ENCODE data around the gene NFU1. TPM values are rescaled to one million over a fixed set of nuclear protein-coding genes. Genes with fewer than 3 reads are reported as not detected.

The NFU1 gene
- 21.3 TPM for total RNA-seq
- 10 to 100 TPM; 71.7 to 99.3 (median 79.1) TPM for polyA plus RNA-seq

DNA sequence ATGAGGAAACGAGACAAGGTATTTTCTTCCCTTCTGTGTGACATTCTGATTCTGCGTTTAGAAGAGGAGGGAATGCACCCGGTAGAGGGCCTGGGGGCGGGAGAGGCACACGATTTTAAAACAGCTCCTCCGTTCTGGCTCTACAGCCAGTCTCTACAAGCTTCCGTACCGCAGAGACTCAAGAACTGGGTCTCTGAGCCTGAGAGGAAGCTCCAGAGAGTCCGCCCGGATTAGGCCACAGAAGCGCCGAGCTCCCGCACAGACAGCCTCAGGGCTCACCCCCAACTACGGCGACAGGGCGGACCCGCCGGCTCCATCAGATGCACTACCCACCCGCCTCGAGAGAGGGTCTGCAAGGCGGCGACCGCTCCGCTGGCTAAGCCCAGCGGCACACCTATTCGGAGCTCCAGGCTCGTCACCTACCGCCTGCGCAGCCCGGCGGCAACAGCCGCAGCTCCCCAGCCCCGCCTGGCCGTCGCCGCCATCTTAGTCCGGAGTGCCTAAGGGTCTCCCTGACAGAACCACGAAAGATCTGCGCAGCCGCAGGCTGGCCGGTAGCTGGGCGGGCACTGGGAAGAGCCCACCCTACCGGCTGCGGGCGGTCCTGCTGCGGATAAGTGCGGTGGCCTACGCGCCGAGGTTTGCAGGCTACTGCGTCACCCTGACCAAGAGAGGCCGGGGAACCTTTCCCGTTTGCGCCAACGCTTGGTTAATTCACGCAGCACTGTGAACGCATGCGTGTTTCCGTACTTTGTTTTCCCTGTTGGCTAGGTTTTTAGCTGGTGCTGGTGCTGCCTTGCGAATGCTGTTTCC lies at the start of gene NFU1:
NFU1 (minus strand) TSS at position 498 of the 813 bp plus-strand sequence; CDS start at position 485, 13 bp downstream.
- Mint-ChIP-seq H3K4me3 (peak within 1 kb of the TSS; percentile 93 to 99 (median 98)), H3K36me3 (peaks cover 3% of the 10 kb centered on the region), H3K9me3 (peaks cover 0 to 3% (median 0%) of the 10 kb centered on the region in 7 donors), H3K27me3 (peaks cover 8% of the 10 kb centered on the region), H3K4me1 (peaks cover 11 to 53% (median 38%) of the 10 kb centered on the region in 4 donors), H3K27ac (peak within 1 kb of the TSS; percentile 97 to 100 (median 99))
- peaks cover 25% of the 10 kb centered on the region for H3K4me1 ChIP-seq (ENCODE audit: control insufficient read depth, insufficient read depth, low read length, poor library complexity, severe bottlenecking)
- no peaks in the 10 kb centered on the region for H3K27me3 ChIP-seq (ENCODE audit: control insufficient read depth, insufficient read depth, low read length)
- peak within 1 kb of the TSS; percentile 91 for H3K27ac ChIP-seq (ENCODE audit: insufficient read depth, low read length, poor library complexity, severe bottlenecking)
- DNase-seq (peak; percentile 79 to 93 (median 84)), ATAC-seq (ENCODE audit: low read depth in 2 of 2) (peak; percentile 82 to 83)
- no peaks in the 10 kb centered on the region for H3K36me3 ChIP-seq (ENCODE audit: control insufficient read depth, insufficient read depth, low read length)
- no peaks in the 10 kb centered on the region for H3K9me3 ChIP-seq (ENCODE audit: control insufficient read depth in 2 of 2, low read length in 2 of 2)
- H3K4me3 ChIP-seq (ENCODE audit: low read depth, low read length): peak within 1 kb of the TSS; percentile 92

DNA sequence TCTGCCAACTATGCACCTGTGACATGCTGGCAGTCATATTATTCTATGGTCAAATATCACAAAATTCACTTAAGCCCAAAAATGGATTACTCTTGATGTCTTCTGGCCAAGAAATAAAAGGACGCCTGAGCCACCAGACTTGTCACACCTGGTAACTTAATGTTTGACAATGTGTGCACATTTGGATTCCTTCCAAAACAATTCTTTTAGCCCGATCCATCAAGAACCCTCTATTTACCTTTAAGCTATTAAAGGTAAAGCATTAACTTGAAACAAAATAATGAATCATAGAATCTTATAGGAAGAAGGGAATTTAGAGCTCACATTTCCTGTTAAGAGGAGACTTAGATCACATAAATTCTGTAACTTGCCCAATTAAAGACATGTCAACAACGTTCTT lies 46.5 kb upstream of the NFU1 start:
- Histone ChIP-seq H3K27me3 (ENCODE audit: control insufficient read depth, insufficient read depth, low read length) (no peaks in the 10 kb centered on the region), H3K9me3 (ENCODE audit: control insufficient read depth in 2 of 2, low read length in 2 of 2) (no peaks in the 10 kb centered on the region), H3K4me3 (ENCODE audit: low read depth, low read length) (no peak overlapping the region), H3K36me3 (ENCODE audit: control insufficient read depth, insufficient read depth, low read length) (peaks cover 61% of the 10 kb centered on the region), H3K4me1 (ENCODE audit: control insufficient read depth, insufficient read depth, low read length, poor library complexity, severe bottlenecking) (peaks cover 2% of the 10 kb centered on the region), H3K27ac (ENCODE audit: insufficient read depth, low read length, poor library complexity, severe bottlenecking) (no peak overlapping the region)
- Mint-ChIP-seq H3K4me1 (peaks cover 20 to 29% (median 22%) of the 10 kb centered on the region in 4 donors), H3K27me3 (no peaks in the 10 kb centered on the region), H3K4me3 (no peak overlapping the region), H3K27ac (peak overlapping the region in 2 of 3 donors; percentile 15 to 68), H3K36me3 (peaks cover 48% of the 10 kb centered on the region), H3K9me3 (peaks cover 0 to 2% (median 0%) of the 10 kb centered on the region in 7 donors)
- ATAC-seq (ENCODE audit: low read depth in 2 of 2) (no peak), DNase-seq (no peak)

DNA sequence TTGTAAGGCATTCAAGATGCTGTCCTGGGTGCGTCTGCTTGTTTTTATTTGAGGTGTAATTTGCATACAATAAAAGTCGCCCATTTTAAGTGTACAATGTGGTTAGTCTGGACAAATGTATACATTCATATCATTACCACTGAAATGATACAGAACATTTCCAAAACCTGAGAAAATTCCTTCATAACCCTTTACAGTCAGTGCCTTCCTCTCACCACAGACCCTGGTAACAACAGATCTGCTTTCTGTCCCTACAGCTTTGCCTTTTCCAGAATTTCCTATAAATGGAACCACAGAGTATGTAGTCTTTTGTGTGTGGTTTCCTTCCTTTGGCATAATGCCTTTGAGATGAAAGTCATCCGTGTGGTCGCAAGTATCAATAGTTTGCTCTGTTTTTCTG lies 45.8 kb upstream of the NFU1 start:
- Mint-ChIP-seq H3K27ac (peak overlapping the region in 2 of 3 donors; percentile 15 to 68), H3K36me3 (peaks cover 44% of the 10 kb centered on the region), H3K4me3 (no peak overlapping the region), H3K4me1 (peaks cover 16 to 33% (median 25%) of the 10 kb centered on the region in 4 donors), H3K27me3 (no peaks in the 10 kb centered on the region), H3K9me3 (no peaks in the 10 kb centered on the region)
- peaks cover 57% of the 10 kb centered on the region for H3K36me3 ChIP-seq (ENCODE audit: control insufficient read depth, insufficient read depth, low read length)
- no peak for DNase-seq
- peaks cover 4% of the 10 kb centered on the region for H3K4me1 ChIP-seq (ENCODE audit: control insufficient read depth, insufficient read depth, low read length, poor library complexity, severe bottlenecking)
- no peaks in the 10 kb centered on the region for H3K9me3 ChIP-seq (ENCODE audit: control insufficient read depth in 2 of 2, low read length in 2 of 2)
- no peak for ATAC-seq (ENCODE audit: low read depth in 2 of 2)
- no peak overlapping the region for H3K4me3 ChIP-seq (ENCODE audit: low read depth, low read length)
- no peaks in the 10 kb centered on the region for H3K27me3 ChIP-seq (ENCODE audit: control insufficient read depth, insufficient read depth, low read length)
- H3K27ac ChIP-seq (ENCODE audit: insufficient read depth, low read length, poor library complexity, severe bottlenecking): no peak overlapping the region

DNA sequence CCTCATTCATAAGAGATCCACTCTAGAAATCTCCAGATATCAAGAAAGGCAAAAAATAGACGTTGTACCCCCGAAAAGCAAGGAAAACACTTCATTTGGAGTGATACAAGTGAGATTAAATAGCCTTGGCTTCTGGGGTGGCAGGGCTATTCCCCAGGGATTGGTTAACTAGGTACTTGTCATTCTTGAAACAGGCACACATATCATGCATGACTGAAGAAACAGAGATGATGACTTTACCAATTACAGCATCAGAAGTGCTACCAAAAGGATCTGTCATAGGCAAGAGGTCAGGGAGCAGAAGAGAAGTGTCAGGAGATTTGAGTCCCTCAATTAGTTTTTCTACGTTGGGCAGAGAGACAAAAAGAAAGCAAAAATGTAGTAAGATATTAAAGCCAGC lies 45.2 kb upstream of the NFU1 start:
- H3K9me3 Mint-ChIP-seq: no peaks in the 10 kb centered on the region
- no peak for ATAC-seq (ENCODE audit: low read depth in 2 of 2)
- peaks cover 42% of the 10 kb centered on the region for H3K36me3 Mint-ChIP-seq
- no peak overlapping the region for H3K4me3 Mint-ChIP-seq
- no peaks in the 10 kb centered on the region for H3K9me3 ChIP-seq (ENCODE audit: control insufficient read depth in 2 of 2, low read length in 2 of 2)
- peaks cover 58% of the 10 kb centered on the region for H3K36me3 ChIP-seq (ENCODE audit: control insufficient read depth, insufficient read depth, low read length)
- H3K27me3 ChIP-seq (ENCODE audit: control insufficient read depth, insufficient read depth, low read length): no peaks in the 10 kb centered on the region
- peak overlapping the region in 2 of 3 donors; percentile 15 to 40 for H3K27ac Mint-ChIP-seq
- H3K4me3 ChIP-seq (ENCODE audit: low read depth, low read length): no peak overlapping the region
- peaks cover 9% of the 10 kb centered on the region for H3K4me1 ChIP-seq (ENCODE audit: control insufficient read depth, insufficient read depth, low read length, poor library complexity, severe bottlenecking)
- peaks cover 22 to 38% (median 30%) of the 10 kb centered on the region in 4 donors for H3K4me1 Mint-ChIP-seq
- H3K27me3 Mint-ChIP-seq: no peaks in the 10 kb centered on the region
- H3K27ac ChIP-seq (ENCODE audit: insufficient read depth, low read length, poor library complexity, severe bottlenecking): no peak overlapping the region
- no peak for DNase-seq

DNA sequence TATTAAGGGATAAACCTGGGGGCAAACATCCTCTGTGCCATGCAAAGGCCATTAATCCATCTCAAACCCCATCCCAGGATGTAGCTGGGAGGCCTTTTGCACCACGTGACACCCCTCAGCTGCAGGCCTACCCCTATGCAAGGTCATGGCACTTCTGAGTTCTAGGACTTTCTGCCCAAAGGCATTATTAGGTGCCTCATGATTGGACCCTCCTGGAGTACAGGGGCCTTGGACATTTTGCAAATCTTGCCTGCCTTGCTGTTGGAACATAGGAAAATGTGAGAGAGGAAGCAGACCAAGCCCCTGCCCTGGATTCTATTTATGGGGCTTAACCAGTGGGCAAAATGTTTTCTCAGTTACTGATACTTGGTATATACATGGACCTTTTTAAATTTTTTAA lies 44.2 kb upstream of the NFU1 start:
- peaks cover 42% of the 10 kb centered on the region for H3K36me3 Mint-ChIP-seq
- peaks cover 32 to 43% (median 34%) of the 10 kb centered on the region in 4 donors for H3K4me1 Mint-ChIP-seq
- H3K27ac Mint-ChIP-seq: peak overlapping the region in 1 of 3 donors; percentile 39

DNA sequence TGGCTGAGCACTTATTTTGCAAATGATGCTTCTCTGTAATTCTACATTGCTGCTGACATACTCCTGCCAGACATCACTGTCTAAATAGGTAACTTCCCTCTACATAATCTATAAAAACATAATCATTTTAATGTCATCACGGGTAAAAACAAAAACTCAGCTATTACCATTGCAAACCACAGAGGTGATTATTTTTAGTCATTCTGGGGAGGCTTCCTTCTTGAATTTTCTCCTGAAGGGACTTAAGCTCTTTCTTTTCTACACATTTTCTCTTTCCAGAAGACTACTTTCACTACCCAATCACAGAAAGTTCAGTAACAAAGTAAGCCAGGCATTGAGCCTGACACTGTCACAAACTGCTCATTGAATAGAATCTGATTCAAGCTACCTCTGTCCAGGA lies 40.4 kb upstream of the NFU1 start:
- DNase-seq: peak in 1 of 3 donors; percentile 32

More for the DNA sequence above, 44.2 kb upstream of the NFU1 start:
- Histone ChIP-seq H3K9me3 (ENCODE audit: control insufficient read depth in 2 of 2, low read length in 2 of 2) (no peaks in the 10 kb centered on the region), H3K4me3 (ENCODE audit: low read depth, low read length) (no peak overlapping the region), H3K27me3 (ENCODE audit: control insufficient read depth, insufficient read depth, low read length) (no peaks in the 10 kb centered on the region), H3K36me3 (ENCODE audit: control insufficient read depth, insufficient read depth, low read length) (peaks cover 50% of the 10 kb centered on the region), H3K27ac (ENCODE audit: insufficient read depth, low read length, poor library complexity, severe bottlenecking) (no peak overlapping the region), H3K4me1 (ENCODE audit: control insufficient read depth, insufficient read depth, low read length, poor library complexity, severe bottlenecking) (peaks cover 12% of the 10 kb centered on the region)
- no peak for DNase-seq
- Mint-ChIP-seq H3K4me3 (no peak overlapping the region), H3K27me3 (no peaks in the 10 kb centered on the region), H3K9me3 (no peaks in the 10 kb centered on the region)
- ATAC-seq (ENCODE audit: low read depth in 2 of 2): no peak

DNA sequence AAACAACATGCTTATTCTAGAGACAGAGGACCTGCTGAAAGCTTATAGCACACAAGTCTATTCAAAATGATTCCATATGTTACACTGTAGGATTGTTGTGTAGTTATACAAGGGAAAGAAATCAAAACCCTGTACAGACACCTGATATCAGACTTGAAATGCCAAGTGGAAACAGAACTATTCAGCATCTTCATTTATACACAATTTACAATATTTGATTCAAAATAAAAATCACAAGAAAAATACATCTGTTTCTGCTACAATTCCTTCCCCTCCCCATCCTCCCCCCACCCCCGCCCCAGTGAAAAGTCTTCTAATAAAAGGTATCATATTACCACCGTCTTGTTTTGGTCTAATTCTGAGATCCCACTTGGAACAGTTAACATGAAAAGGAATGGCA lies 37.5 kb upstream of the NFU1 start:
- peaks cover 60% of the 10 kb centered on the region for H3K36me3 ChIP-seq (ENCODE audit: control insufficient read depth, insufficient read depth, low read length)
- H3K27ac Mint-ChIP-seq: peak overlapping the region in 2 of 3 donors; percentile 19 to 63
- H3K4me1 Mint-ChIP-seq: peaks cover 26 to 42% (median 36%) of the 10 kb centered on the region in 4 donors

More for the DNA sequence above, 40.4 kb upstream of the NFU1 start:
- no peak overlapping the region for H3K4me3 Mint-ChIP-seq
- peak overlapping the region; percentile 45 for H3K27ac ChIP-seq (ENCODE audit: insufficient read depth, low read length, poor library complexity, severe bottlenecking)
- no peaks in the 10 kb centered on the region for H3K27me3 Mint-ChIP-seq
- no peaks in the 10 kb centered on the region for H3K9me3 ChIP-seq (ENCODE audit: control insufficient read depth in 2 of 2, low read length in 2 of 2)
- peaks cover 38% of the 10 kb centered on the region for H3K36me3 Mint-ChIP-seq
- peak in 1 of 2 donors; percentile 31 for ATAC-seq (ENCODE audit: low read depth in 2 of 2)
- H3K4me1 Mint-ChIP-seq: peaks cover 27 to 50% (median 37%) of the 10 kb centered on the region in 4 donors
- H3K4me1 ChIP-seq (ENCODE audit: control insufficient read depth, insufficient read depth, low read length, poor library complexity, severe bottlenecking): peaks cover 12% of the 10 kb centered on the region
- peaks cover 66% of the 10 kb centered on the region for H3K36me3 ChIP-seq (ENCODE audit: control insufficient read depth, insufficient read depth, low read length)
- no peak overlapping the region for H3K4me3 ChIP-seq (ENCODE audit: low read depth, low read length)
- H3K9me3 Mint-ChIP-seq: no peaks in the 10 kb centered on the region
- H3K27ac Mint-ChIP-seq: peak overlapping the region; percentile 7 to 82 (median 24)
- no peaks in the 10 kb centered on the region for H3K27me3 ChIP-seq (ENCODE audit: control insufficient read depth, insufficient read depth, low read length)

More for the DNA sequence above, 37.5 kb upstream of the NFU1 start:
- Mint-ChIP-seq H3K27me3 (no peaks in the 10 kb centered on the region), H3K36me3 (peaks cover 37% of the 10 kb centered on the region), H3K4me3 (no peak overlapping the region), H3K9me3 (no peaks in the 10 kb centered on the region)
- no peak for ATAC-seq (ENCODE audit: low read depth in 2 of 2)
- no peak overlapping the region for H3K27ac ChIP-seq (ENCODE audit: insufficient read depth, low read length, poor library complexity, severe bottlenecking)
- no peak for DNase-seq
- H3K4me1 ChIP-seq (ENCODE audit: control insufficient read depth, insufficient read depth, low read length, poor library complexity, severe bottlenecking): peaks cover 12% of the 10 kb centered on the region
- no peaks in the 10 kb centered on the region for H3K27me3 ChIP-seq (ENCODE audit: control insufficient read depth, insufficient read depth, low read length)
- H3K4me3 ChIP-seq (ENCODE audit: low read depth, low read length): no peak overlapping the region
- no peaks in the 10 kb centered on the region for H3K9me3 ChIP-seq (ENCODE audit: control insufficient read depth in 2 of 2, low read length in 2 of 2)

Measured in CD4-positive, CD25-positive, alpha-beta regulatory T cell (primary cell).